ENCODE results near the gene PHYH. TPM values are rescaled to one million over a fixed set of nuclear protein-coding genes. Genes with fewer than 3 reads are reported as not detected.
"Not testable (repeated sequence)": the region's sequence is repeated elsewhere in the genome, so short reads cannot be mapped to it uniquely, and the experiment has no call there.

Gene PHYH
- total RNA-seq, 6 donors from 2014 or later = 15.2 to 38.3 (median 27.8) TPM

DNA sequence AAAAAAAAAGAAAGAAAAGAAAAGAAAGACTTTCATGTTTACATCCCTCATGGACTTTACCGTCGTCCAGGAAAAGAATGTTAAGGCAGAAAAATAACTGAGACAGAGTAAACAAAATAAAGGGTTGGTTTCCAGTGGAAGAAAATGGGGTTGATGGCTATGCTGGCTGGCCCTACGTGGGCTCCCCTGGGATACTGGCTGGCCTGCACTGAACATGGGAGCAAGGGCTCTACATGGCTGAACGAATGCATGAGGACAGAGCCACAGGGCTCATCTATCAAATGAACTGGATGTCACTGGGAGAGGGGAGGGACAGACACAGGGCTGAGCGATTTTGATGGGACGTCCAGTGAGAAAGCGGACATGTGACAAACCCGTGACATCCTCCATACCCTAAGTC, 63.2 kb downstream of the PHYH start:
- Histone ChIP-seq H3K27me3 (no peaks in the 10 kb centered on the region), H3K27ac (no peak overlapping the region), H3K4me1 (no peaks in the 10 kb centered on the region), H3K4me3 (no peak overlapping the region), H3K9me3 (no peaks in the 10 kb centered on the region), H3K36me3 (no peaks in the 10 kb centered on the region)
- DNase-seq = no peak
- no peak for TF ChIP-seq EP300 (IDR thresholded peaks at IDR 0.05)
- TF ChIP-seq POLR2A (IDR thresholded peaks at IDR 0.05) = no peak
- TF ChIP-seq, protein P1, sequence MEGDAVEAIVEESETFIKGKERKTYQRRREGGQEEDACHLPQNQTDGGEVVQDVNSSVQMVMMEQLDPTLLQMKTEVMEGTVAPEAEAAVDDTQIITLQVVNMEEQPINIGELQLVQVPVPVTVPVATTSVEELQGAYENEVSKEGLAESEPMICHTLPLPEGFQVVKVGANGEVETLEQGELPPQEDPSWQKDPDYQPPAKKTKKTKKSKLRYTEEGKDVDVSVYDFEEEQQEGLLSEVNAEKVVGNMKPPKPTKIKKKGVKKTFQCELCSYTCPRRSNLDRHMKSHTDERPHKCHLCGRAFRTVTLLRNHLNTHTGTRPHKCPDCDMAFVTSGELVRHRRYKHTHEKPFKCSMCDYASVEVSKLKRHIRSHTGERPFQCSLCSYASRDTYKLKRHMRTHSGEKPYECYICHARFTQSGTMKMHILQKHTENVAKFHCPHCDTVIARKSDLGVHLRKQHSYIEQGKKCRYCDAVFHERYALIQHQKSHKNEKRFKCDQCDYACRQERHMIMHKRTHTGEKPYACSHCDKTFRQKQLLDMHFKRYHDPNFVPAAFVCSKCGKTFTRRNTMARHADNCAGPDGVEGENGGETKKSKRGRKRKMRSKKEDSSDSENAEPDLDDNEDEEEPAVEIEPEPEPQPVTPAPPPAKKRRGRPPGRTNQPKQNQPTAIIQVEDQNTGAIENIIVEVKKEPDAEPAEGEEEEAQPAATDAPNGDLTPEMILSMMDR (IDR thresholded peaks at IDR 0.05) = no peak
- TF ChIP-seq POLR2AphosphoS5 (IDR thresholded peaks at IDR 0.05) = no peak
- no peak for ATAC-seq (ENCODE audit: low FRiP score in 2 of 2)
- WGBS, 2 donors = 80 to 85% methylated on average over 8 of the region's 8 CpGs

DNA sequence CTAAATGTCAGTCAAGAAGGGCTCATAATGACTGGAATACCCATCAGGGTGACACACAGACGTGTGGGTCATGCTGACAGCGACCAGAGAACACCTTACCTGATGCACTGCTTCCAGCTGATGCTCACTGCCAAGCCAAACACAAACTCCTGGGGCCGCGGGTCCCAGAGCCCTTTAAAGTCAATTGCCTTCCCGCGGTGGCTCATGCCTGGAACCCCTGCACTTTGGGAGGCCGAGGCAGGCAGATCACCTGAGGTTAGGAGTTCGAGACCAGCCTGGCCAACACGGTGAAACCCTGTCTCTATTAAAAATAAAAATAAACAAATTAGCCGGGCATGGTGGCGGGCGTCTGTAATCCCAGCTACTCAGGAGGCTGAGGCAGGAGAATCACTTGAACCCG, 65.1 kb downstream of the PHYH start:
- not testable (repeated sequence) for ATAC-seq (ENCODE audit: low FRiP score in 2 of 2); H3K4me1 ChIP-seq; H3K9me3 ChIP-seq; DNase-seq; H3K36me3 ChIP-seq; H3K27ac ChIP-seq; H3K27me3 ChIP-seq; H3K4me3 ChIP-seq
- 81 to 92% methylated on average over 12 to 13 of the region's 13 CpGs for WGBS, 2 donors

DNA sequence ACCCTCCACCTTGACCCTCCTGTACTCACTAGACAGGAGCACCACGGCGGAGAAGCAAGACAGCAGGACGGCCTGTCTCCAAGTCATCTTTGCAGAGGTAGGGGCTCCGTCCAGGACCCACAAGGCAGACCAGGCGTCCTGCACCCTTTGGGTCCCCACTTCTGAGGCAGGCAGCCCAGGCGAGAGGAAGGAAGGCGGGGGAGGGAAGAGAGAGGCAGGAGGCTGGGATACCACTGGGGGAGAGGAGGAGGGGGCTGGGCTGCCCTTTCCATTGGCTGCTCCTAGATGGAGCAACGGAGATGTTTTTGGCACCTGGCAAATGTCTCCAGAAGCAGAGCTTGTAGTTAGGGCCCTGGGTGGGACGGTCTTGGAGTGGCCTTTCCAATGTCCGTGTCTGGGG, 65.7 kb downstream of the PHYH start, which contains the start of gene UCMA:
TSS of gene UCMA (minus strand) at position 203 of the 400 bp plus-strand sequence. CDS start at position 87, 116 bp downstream.
- no peak for ATAC-seq (ENCODE audit: low FRiP score in 2 of 2)
- Histone ChIP-seq H3K27me3 (no peaks in the 10 kb centered on the region), H3K4me1 (no peaks in the 10 kb centered on the region), H3K4me3 (no peak within 1 kb of the TSS), H3K36me3 (no peaks in the 10 kb centered on the region), H3K27ac (no peak within 1 kb of the TSS), H3K9me3 (no peaks in the 10 kb centered on the region)
- no peak for DNase-seq
- 63 to 73% methylated on average over 9 to 10 of the region's 10 CpGs for WGBS, 2 donors
- TF ChIP-seq POLR2AphosphoS5 (IDR thresholded peaks at IDR 0.05) = no peak
- TF ChIP-seq EP300 (IDR thresholded peaks at IDR 0.05) = no peak
- no peak for TF ChIP-seq POLR2A (IDR thresholded peaks at IDR 0.05)
- TF ChIP-seq, protein P1 (IDR thresholded peaks at IDR 0.05) = no peak

DNA sequence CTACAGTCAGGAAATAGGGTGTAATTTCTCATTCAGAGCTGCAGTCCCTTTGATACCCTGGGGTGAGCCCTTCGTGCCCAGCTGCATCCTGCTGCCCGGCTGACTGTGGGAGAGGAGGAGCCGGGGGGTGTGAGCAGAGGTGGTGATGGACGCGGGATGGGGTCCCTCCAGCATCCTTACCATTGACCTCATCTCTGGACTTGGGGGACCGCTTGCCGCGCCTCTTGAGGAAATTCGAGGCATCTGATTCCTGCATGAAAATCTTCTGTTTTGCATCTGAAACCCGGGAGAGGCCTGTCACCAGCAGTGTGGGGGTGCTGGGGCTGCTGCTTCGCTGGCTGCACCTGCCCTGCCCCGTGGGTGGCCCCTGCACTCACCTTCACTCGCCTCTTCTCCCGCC, 66.5 kb downstream of the PHYH start:
- H3K27me3 ChIP-seq = no peaks in the 10 kb centered on the region
- whole genome bisulfite sequencing, 2 donors = 43 to 77% methylated on average over 12 to 14 of the region's 14 CpGs
- TF ChIP-seq POLR2AphosphoS5 (IDR thresholded peaks at IDR 0.05) = no peak
- no peak for TF ChIP-seq EP300 (IDR thresholded peaks at IDR 0.05)
- TF ChIP-seq, protein P1 (IDR thresholded peaks at IDR 0.05) = no peak
- TF ChIP-seq POLR2A (IDR thresholded peaks at IDR 0.05) = no peak
- no peaks in the 10 kb centered on the region for H3K4me1 ChIP-seq
- no peaks in the 10 kb centered on the region for H3K36me3 ChIP-seq
- H3K4me3 ChIP-seq = no peak overlapping the region
- no peak overlapping the region for H3K27ac ChIP-seq
- DNase-seq (no peak), ATAC-seq (ENCODE audit: low FRiP score in 2 of 2) (no peak)
- no peaks in the 10 kb centered on the region for H3K9me3 ChIP-seq

DNA sequence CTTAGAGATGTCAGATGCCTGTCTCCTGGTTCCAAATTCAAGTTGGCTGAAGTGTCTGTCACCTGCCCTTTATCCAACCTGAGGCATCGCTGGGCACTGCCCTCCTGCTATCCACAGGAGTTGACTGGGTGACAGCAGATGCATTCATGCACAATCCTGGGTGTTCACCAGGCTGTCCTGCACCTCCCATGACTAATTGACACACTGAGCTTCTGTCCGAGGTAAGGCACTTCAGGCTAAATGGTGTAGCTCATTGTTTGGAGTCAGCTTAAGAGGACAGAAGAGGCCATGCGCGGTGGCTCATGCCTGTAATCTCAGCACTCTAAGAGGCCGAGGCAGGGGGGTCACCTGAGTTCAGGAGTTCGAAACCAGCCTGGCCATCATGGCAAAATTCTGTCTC, 68.1 kb downstream of the PHYH start:
- no peak overlapping the region for H3K4me3 ChIP-seq
- H3K9me3 ChIP-seq = no peaks in the 10 kb centered on the region
- no peak overlapping the region for H3K27ac ChIP-seq
- WGBS, 2 donors = 69 to 80% methylated on average over 6 of the region's 6 CpGs
- DNase-seq (no peak), ATAC-seq (ENCODE audit: low FRiP score in 2 of 2) (no peak)
- no peaks in the 10 kb centered on the region for H3K36me3 ChIP-seq
- no peaks in the 10 kb centered on the region for H3K27me3 ChIP-seq
- no peaks in the 10 kb centered on the region for H3K4me1 ChIP-seq
- TF ChIP-seq POLR2AphosphoS5 (IDR thresholded peaks at IDR 0.05) (no peak), EP300 (IDR thresholded peaks at IDR 0.05) (no peak), POLR2A (IDR thresholded peaks at IDR 0.05) (no peak)
- TF ChIP-seq, protein P1 (IDR thresholded peaks at IDR 0.05) = no peak
